ENCODE results near the gene OR6P1. TPM values are rescaled to one million over a fixed set of nuclear protein-coding genes. Genes with fewer than 3 reads are reported as not detected.

The OR6P1 gene
- polyA plus RNA-seq, 2 of the 4 experiments (the other 2 are of a cell fraction): not detected

DNA sequence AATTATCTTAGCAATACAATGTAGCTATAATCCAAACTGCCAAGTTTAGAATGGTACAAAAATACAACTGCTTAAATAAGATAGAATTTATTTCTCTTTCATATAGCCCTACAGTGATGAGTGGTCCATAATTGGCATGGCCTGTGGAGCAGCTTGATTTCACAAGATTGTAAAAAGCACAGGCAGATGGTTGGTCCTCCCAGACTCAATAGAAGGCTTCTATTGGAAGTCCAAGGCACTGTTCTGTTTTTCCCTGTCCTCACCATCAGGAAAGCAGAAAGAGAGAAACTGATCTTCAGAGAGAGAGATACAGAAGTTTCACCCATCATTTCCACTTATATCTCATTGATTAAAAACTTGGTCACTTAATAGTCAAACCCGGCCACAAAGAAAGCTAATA is 1.8 kb upstream of the OR6P1 start:
- Histone ChIP-seq H3K4me1 (no peaks in the 10 kb centered on the region), H3K4me3 (no peak overlapping the region), H3K4me2 (no peak overlapping the region), H3K9me3 (no peaks in the 10 kb centered on the region), H3K27ac (no peak overlapping the region)
- 9% methylated on average over 1 of the region's 1 CpG for WGBS (ENCODE audit: missing lambda C conversion rate)
- no peak for FAIRE-seq
- ChIA-PET CTCF (interaction anchor here (0.6 kb wide), 1 partner anchor 500 kb away, joined by 3 read pairs; no protein-coding TSS in a partner anchor), POLR2A (no interaction called here)
- no peak for DNase-seq (ENCODE audit: low read depth in 1 of 2, low spot score in 1 of 2)
- ATAC-seq: no peak
- TF ChIP-seq MAFK (IDR thresholded peaks at IDR 0.05; ENCODE audit: partially characterized antibody) (no peak), E2F6 (IDR thresholded peaks at IDR 0.05; ENCODE audit: borderline replicate concordance, low read depth) (no peak), JUNB (IDR thresholded peaks at IDR 0.05) (no peak), EHMT2 (IDR thresholded peaks at IDR 0.05; ENCODE audit: low read depth) (no peak), ATOH8 (CRISPR knock-in tag; IDR thresholded peaks at IDR 0.05; ENCODE audit: low read depth) (no peak), CTCF (IDR thresholded peaks at IDR 0.05) (no peak), RFX5 (IDR thresholded peaks at IDR 0.05) (no peak)

- FAIRE-seq (no peak), DNase-seq (ENCODE audit: low read depth in 1 of 2, low spot score in 1 of 2) (no peak), ATAC-seq (no peak)
- Histone ChIP-seq H3K9me3 (no peaks in the 10 kb centered on the region), H3K4me2 (no peak overlapping the region), H3K27ac (no peak overlapping the region), H3K4me3 (no peak overlapping the region), H3K4me1 (no peaks in the 10 kb centered on the region)
- ChIA-PET CTCF (no interaction called here), POLR2A (no interaction called here)
- TF ChIP-seq FOSL2 (IDR thresholded peaks at IDR 0.05): no peak
- TF ChIP-seq FOSL2 (CRISPR knock-in tag; IDR thresholded peaks at IDR 0.05): no peak
- TF ChIP-seq CHD4 (IDR thresholded peaks at IDR 0.05; ENCODE audit: borderline replicate concordance): no peak
- TF ChIP-seq RAD21 (conservative IDR thresholded peaks at IDR 0.05 in 1 of 2, IDR thresholded peaks at IDR 0.05 in 1 of 2): no peak
- no peak for TF ChIP-seq REST (IDR thresholded peaks at IDR 0.05)
- no peak for TF ChIP-seq HOXA7 (CRISPR knock-in tag; IDR thresholded peaks at IDR 0.05)
- TF ChIP-seq CBX2 (IDR thresholded peaks at IDR 0.05; ENCODE audit: borderline replicate concordance, low read depth): no peak
- TF ChIP-seq MAFK (IDR thresholded peaks at IDR 0.05; ENCODE audit: partially characterized antibody): no peak
- no peak for TF ChIP-seq NFE2L2 (conservative IDR thresholded peaks at IDR 0.05; ENCODE audit: low read length)
- no peak for TF ChIP-seq JUN (IDR thresholded peaks at IDR 0.05)
- TF ChIP-seq, protein P1, sequence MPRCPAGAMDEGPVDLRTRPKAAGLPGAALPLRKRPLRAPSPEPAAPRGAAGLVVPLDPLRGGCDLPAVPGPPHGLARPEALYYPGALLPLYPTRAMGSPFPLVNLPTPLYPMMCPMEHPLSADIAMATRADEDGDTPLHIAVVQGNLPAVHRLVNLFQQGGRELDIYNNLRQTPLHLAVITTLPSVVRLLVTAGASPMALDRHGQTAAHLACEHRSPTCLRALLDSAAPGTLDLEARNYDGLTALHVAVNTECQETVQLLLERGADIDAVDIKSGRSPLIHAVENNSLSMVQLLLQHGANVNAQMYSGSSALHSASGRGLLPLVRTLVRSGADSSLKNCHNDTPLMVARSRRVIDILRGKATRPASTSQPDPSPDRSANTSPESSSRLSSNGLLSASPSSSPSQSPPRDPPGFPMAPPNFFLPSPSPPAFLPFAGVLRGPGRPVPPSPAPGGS (IDR thresholded peaks at IDR 0.05): no peak
- no peak for TF ChIP-seq RNF2 (IDR thresholded peaks at IDR 0.05; ENCODE audit: borderline replicate concordance, low read depth)
- no peak for TF ChIP-seq EHF (CRISPR knock-in tag; IDR thresholded peaks at IDR 0.05)
- TF ChIP-seq ATOH8 (CRISPR knock-in tag; IDR thresholded peaks at IDR 0.05; ENCODE audit: low read depth): no peak
- TF ChIP-seq EHMT2 (IDR thresholded peaks at IDR 0.05; ENCODE audit: low read depth): no peak
- no peak for TF ChIP-seq HDAC2 (IDR thresholded peaks at IDR 0.05)
- TF ChIP-seq NPAS2 (CRISPR knock-in tag; IDR thresholded peaks at IDR 0.05; ENCODE audit: borderline replicate concordance): no peak
- TF ChIP-seq FOXS1 (CRISPR knock-in tag; IDR thresholded peaks at IDR 0.05): no peak
- no peak for TF ChIP-seq CEBPB (IDR thresholded peaks at IDR 0.05)
- no peak for TF ChIP-seq CBX8 (IDR thresholded peaks at IDR 0.05)
- TF ChIP-seq ESRRA (IDR thresholded peaks at IDR 0.05; ENCODE audit: borderline replicate concordance, low read length): no peak
- 9% methylated on average over 2 of the region's 2 CpGs for WGBS (ENCODE audit: missing lambda C conversion rate)
Measured at GRCh38 chr1:158564608-158565007, 5.8 kb downstream of the OR6P1 start.

Data from A549 (cell line).